Effector CD4-positive, alpha-beta T cell (primary cell): ENCODE results near the gene SLTM.
"Not testable (repeated sequence)": the region's sequence is repeated elsewhere in the genome, so short reads cannot be mapped to it uniquely, and the experiment has no call there.

ENCODE experiments used
- DNase-seq: peaks from one replicate; pipeline ENCODE4 v3.0.0-alpha.2; 2020
- total RNA-seq: gene quantifications from one replicate; lab custom pipeline; 2026; lab: John Stamatoyannopoulos, UW

SLTM gene
- 308 reads per million, percentile 96 among the genes with 10 or more reads in this experiment for total RNA-seq

DNA sequence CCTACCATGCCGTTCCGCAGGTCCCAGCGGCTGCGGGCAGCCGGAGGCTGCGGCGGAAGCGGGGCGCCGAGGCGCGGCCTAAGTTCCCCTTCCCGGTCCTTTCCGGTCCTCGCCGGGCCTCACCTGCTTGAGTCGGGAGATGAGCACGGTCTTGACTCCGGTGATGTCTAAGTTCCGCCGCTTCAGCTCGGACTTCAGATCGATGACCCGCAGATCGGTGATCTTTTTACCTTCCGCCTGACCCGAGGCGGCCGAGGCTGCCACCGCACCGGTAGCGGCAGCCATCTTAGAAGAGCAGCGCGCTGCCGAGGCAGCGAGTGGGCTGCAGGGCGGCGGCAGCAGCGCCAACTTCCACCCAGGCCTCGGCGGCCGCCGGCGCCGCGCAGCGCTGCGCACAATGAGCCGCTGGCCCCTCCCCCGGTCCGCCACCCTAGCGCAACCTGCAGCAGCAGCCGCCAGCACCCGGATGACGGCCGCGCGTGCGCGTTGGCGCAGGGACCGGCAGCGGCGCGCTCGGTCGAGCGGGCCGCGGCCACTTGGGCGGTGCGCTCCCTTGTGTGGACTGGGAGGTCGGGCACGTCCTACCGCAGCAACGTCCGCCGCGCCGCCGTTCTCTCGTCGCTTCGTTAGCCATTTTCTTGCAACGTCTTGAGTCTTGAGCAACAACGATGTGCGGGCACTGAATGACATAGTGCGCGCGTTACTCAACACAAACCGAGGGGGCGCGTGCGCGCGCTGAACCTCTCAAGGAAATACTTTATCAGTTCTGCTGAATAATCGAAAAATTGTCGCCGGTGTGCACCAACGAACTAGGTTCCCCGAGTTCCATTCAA is at the start of gene SLTM:
Gene SLTM (minus strand): TSS at position 399 of the 833 bp plus-strand sequence. CDS start 114 bp downstream, at position 285.
- peak; percentile 90 for DNase-seq

DNA sequence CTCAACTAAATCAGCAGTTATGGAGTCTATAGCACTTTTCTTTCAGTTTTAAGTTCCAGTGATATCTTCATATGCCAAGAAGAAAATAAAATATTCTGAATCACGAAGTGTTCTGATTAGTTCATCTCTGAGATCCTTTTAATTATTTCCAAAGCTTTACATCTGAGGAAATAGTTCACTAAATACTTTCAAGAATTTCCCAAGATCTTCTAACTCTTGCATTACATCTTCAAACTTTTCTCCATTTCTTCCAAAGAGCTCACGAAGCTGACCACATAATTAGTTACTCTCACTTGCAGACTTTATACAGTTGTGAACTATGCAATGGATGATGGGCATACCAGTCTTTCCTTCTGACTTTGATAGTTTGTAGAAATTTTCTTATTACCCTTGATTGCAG is 49.8 kb upstream of the SLTM start:
- no peak for DNase-seq

DNA sequence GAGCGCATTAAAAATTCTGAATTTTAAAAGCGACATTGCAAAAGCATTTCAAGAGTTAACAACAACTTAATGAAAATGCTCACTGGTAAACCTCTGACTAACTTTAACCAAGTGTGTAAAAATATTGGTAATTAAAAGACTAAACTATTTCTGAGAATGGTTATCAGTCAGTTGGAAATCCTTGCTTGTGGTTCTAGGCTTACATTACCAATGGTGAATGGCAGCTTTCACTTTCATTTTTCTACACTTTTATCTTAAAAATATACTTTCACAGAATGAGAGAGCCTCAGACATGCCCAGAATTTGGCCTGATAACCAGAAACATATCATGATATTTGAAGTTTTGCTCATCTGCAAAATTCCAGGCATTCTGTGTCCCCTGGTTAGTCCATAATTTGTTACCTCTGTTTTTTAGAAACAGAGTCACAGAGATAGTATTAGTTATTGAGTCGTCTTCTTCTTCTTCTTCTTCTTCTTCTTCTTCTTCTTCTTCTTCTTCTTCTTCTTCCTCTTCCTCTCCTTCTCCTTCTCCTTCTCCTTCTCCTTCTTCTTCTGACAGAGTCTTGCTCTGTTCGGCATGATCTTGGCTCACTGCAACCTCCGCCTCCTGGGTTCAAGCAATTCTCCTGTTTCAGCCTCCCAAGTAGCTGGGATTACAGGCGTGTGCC is 48.5 kb upstream of the SLTM start:
- no peak for DNase-seq

DNA sequence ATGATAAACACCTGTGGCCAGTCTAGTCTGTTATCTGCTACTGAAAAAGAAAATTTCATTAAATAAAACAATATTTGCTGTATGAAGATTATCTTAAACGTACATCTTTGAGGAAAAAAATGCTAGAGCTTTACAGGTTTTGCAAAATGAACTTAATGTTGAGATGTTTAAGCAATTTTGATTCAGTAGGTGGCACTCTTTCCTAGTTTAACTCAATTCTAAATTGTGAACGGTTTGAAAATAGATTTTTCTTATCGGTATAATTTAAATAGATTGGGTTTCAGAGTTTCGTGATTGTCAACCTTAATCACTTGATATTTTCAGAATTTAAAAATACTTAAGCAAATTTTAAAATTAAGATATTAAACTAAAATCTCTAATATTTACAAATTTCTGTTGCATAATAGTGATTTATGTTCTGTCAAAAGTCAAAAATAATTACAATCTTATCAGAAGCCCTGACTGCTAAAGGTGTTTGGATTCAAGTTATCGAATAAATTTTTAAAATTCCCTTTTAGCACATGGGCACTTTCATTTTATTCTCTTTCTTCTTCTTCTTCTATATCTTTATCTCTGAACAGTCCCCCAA is 47.0 kb upstream of the SLTM start:
- no peak for DNase-seq

DNA sequence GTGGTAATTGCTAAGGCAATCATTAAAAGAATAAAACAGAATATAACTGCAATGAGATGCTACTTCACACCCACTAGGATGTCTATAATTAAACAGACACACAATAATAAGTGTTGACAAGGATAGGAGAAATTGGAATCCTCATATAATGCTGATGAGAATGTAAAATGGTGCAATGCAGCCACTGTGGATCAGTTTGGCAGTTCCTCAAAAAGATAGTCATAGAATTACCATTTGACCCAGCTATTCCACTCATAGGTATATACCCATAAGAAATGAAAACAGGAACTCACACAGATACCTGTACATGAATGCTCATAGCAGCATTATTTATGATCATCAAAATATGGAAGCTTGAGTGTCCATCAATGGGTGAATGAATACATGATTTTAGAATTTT is 44.4 kb upstream of the SLTM start:
- no peak for DNase-seq

DNA sequence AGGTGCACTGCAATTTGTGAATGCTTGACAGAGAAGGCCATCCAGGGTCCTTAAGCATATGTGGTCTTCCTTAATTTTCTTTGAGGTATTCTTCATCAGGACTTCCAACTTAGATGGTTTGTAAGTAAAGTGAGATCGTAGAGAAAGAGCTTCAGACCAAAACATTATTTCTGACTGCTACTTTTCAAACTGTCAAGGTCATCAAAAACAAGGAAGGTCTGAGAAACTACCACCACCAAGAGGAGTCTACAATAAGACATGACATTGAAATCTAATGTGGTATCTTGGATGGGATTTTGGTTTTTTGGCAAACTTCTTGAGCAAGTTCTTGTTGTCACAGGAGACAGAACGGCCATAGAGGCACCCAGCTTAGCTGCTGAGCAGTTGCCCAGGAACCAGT is 34.0 kb upstream of the SLTM start:
- DNase-seq, result no peak

DNA sequence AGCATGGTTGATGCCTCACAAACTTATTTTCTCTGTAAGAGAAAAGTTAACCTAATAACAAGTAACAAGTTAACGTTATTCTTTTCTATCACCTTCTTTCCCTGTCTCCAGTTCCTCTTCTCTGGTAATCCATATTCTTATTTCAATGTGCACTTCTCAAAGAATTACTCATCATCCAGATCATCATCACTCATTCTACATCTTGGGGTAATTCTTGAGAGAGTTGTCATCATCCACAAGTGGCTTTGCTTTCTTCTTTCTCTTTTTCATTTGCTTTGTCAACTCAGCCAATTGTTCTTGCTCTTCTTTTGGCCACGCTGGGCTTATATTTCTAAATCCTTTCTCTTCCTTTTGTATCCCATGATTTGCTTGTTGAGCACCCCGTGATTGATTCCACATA is 33.2 kb upstream of the SLTM start:
- no peak for DNase-seq

DNA sequence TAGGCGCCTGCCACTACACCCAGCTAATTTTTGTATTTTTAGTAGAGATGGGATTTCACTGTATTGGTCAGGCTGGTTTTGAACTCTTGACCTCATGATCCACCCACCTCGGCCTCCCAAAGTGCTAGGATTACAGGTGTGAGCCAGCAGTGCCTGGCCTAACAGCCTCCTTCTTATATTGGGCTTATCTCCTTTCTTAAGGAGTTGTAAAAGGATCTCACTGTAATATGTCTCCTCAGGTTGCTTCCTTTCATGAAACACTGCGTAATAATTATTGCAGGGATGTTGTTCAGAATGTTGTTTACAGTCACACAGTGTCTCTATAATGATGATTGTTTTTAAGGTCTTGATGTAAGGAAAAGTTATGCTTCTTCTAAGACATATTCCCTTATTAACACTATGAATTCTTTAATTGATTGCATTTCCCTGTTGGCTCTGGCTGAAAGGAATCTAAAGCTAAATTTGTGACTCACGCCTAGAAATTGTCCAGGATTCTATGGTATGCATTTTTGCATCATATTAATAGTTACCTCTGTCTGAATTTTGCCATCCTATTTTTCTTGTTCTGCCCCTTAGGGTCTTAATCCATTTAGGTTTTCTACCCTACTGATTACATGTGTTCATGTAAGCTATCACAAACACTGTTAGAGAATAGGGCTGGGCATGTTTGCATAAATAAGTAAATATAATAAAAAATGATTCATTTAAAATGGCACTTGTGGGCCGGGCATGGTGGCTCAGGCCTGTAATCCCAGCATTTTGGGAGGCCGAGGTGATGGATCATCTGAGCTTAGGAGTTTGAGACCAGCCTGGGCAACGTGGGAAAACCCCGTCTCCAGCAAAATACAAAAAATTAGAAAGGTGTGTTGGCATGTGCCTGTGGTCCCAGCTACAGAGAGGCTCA is 29.4 kb upstream of the SLTM start:
- no peak for DNase-seq

DNA sequence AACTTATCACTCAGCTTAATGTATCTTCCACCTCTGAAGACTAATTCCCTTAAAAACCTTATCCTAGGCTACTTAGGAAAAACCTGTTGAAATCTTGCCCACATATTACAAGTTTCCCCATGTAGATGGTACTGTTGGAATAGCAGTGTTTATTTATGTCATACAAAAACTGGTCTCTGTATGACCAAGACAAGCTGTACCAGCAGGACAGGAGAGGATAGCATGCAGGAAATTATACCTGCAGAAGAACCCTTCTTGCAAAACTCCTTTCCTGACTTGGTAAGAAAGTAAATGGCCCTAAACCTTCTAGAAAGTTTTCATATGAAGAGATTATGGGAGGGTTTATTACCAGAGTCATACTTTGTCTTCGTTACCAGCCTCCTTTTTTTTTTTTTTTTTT is 28.7 kb upstream of the SLTM start:
- DNase-seq, result no peak

DNA sequence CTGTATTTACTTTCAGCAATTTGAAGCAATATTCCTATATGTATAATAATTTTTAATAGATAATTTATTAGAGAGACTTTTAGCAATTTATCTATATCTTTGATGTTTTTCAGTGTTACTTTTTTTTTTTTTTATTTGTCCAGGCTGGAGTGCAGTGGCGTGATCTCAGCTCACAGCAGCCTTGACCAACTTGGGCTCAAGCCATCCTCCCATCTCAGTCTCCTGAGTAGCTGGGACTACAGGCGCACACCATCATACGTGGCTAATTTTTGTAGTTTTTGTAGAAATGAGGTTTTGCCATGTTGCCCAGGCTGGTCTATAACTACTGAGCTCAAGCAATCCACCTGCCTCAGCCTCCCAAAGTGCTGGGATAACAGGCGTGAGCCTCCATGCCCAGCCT is 25.3 kb upstream of the SLTM start:
- no peak for DNase-seq

DNA sequence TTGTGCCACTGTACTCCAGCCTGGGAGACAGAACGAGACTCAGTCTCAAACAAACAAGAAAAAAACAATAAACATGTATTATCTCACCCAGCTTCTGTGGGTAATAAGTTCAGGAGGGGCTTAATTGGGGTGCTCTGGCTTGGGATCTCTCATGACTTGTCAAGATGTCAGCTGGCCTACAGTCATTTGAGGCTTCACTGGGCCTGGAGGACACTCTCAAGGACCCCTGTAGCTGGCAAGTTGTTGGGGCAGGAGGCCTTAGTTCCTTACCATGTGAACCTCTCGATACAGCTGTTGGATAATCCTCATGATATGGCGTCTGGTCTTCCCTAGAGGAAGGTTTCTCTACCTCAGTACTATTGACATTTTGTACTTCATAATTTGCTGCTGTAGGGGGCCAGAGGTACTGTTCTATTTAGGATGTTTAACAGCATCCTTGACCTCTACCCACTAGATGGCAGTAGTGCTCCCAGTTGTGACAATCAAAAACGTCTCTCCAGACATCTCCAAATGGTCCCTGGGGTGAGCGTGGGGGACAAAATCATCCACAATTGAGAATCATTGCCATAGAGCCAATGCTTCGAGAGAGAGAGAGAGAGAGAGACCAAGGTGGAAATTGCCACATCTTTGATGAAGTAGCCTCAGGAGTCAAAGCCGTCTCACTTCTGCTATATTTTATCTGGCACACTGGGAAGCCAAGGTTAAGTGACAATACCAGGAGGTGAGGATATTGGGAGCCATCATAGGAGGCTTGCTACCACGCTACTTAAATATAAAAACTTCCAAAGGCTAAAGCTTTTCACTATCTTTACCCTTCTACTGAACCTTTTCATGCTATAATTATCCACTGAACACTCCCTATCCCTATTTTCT is 23.9 kb upstream of the SLTM start:
- DNase-seq, result peak; percentile 57

DNA sequence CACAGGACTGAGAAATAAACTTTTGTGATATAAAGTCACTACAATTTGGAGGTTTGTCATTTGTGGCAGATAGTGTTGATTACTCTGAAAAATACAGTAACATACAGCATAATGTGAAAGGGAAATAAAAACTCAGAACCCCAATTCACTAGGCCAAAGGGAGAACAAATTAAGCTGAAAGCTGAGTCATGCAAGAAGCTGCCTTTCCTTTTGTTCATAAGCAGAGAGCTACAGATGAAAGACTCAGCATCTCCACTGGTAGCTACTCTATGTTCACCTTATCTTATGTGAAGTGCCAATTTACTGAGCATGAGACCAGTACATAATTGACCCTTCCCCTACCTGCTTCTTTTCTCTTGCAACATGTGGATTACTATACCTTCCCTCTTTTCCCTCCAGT is 19.3 kb upstream of the SLTM start:
- no peak for DNase-seq

DNA sequence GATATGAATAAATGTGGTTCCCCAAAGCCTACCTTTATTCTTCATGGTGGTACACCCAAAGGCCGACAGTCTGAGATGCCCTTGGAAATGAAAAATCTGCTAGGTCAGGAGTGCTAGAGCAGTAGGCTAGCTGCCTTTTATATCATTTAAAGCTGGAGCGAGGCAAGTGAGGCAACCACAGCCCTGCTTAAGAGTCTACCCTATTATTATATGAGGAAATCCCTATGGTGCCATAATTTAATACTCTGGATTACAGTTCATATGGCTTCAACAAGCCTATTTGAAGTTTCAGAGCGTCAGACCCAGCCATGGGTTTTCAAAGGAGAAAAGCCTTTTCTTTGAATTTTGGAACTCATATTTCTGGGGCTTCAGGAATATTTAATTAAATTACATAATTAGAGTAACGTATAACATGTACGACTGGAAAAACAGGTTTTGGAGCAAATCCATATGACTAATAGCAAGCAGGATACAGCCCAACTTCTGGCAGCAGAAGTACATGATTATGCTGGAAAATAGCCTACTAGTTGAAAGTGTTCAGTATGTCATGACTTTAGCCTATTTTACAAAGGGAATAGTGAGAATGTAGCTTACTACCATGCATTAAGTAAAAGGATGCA is 18.0 kb upstream of the SLTM start:
- DNase-seq, result no peak

DNA sequence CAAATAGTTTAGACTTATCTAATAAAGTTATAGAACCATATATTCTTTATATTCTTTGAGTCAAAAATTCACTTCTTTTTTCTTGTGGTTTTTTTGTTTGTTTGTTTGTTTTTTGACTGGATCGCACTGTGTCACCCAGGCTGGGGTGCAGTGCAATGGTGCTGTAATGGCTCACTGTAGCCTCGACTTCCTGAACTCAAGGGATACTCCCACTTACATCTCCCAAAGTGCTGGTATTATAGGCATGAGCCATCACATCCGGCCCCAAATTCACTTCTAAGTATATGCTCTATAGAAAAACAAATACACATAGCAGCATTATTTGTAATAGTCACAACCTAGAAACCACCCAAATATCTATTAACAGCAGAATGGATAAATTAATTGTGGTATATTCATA is 13.7 kb upstream of the SLTM start:
- no peak for DNase-seq

DNA sequence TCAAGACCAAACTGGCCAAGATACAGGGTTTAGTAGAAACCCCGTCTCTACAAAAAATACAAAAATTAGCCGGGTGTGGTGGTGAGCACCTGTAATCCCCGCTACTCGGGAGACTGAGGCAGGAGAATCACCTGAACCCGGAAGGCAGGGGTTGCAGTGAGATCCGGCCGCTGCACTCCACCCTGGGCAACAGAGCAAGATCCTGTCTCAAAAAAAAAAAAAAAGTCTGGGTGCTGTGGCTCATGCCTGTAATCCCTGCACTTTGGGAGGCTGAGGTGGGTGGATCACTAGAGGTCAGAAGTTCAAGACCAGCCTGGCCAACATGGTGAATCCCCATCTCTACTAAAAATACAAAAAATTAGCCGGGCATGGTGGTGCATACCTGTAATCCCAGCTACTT is 1.5 kb upstream of the SLTM start:
- not testable (repeated sequence) for DNase-seq

DNA sequence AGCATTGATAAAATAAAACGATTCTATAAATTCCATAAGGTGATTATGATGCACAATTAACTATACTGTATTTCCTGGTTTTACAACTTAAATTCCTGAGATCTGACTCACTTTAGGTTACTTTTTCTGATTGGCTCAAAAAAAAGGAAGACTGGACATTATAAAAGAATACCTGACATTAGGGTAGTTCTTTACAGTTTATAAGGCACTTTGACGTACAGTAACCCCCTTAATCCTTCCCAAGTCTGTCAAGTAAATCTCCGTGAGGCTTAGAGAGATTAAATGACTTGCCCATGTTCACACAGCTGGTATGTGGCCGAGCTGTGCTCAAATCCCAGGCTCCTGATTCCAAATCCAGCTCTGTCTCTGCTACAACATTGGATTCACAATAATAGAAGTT is 1.0 kb upstream of the SLTM start:
- no peak for DNase-seq

DNA sequence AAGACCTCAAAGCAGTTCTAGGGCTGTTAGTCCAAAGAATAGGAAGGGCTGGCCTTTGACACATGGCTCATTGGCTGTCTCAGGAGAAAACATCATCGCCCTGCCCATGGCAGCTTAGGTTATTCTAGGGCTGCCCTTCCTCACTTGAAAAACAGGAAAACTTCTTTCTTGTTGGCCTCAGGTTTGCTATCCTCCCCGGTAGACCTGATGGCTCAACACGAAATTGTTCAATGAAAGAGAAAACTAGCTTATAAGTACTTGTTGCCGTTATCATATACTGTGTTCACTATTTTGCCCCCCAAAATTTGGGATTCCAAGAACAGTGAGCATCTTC is 602 bp upstream of the SLTM start:
- DNase-seq, result no peak

DNA sequence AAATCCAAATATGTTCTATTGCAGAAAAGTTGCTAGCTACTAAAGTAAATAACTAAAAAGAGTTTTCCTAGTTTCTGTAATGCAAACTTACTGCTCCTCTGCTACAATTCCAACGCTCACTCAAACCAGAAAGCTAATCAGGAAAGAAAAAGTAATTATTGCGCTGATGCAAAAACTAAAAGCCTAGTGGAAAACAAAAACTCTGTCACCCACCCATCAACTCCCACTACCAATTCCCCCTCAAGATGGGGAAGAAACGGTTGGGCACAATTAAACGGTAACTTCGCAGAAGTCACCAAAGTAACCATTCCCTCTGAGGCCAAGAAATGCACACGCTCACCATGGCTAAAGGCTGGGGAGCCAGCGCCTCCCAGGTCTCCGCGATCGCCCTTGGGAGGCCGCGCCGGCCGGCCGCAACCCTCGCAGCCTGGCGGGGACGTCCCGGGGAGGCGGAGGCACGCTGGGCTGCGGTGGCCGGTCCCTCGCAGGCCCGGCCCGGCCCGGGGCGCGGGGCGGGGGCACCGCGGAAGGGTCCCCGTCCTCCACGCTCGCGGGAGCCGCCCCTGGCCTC is 684 bp downstream of the SLTM start:
- no peak for DNase-seq

DNA sequence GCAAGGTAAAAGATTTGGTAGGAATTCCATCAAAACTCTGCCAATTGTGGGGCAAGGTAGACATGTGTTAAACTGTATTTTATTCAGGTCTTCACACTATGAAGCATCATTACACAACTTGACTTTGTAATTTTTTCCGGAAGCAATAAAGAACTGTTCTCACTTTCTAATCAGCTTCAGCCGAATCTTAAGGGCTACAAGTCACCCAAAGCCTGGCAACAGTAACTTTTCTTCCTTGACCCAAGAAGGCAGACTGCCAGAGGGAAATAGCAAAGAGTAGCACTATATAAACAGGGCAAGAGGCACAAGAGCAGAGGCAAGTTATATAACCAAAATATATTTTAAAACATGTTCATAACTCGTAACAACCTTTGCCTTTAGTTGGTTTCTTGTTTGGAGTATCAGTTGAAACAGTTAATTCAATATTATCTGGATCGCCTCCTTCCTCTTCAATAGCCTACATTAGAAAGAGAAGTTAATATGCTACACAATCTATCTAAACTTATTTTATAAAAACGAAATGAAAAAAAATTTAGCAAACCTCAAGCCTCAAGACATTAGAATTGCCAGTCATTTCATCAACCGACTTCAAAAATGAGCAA is 1.4 kb downstream of the SLTM start:
- no peak for DNase-seq

DNA sequence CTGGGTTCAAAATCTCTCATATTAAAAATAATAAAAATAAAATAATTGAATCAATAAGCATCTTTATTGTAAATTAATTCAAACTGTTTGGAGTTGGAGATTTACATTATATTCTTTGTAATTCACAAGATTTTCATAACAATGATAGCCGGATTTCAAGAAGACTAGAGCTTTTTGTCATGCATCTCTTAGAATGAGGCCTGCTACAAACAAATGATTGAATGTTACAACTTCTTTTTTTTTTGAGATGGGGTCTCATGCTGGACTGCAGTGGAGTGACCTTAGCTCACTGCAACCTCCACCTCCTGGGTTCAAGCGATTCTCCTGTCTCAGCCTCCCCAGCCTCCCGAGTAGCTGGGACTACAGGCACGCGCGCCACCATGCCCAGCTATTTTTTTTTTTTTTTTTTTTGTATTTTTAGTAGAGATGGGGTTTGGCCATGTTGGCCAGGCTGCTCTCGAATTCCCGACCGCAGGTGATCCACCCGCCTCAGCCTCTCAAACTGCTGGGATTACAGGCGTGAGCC is 3.5 kb downstream of the SLTM start:
- DNase-seq, result no peak
